HFFc6 (cell line): ENCODE results near the gene MRPL33. TPM values are rescaled to one million over a fixed set of nuclear protein-coding genes. Genes with fewer than 3 reads are reported as not detected.

Experiments used
- DNase-seq: peaks from one replicate; pipeline ENCODE4 v3.0.0-alpha.2; 2018
- H3K27ac Mint-ChIP-seq: 2 replicates; pipeline ENCODE4 v1.8.0; 2020; ENCODE audit warnings: mild to moderate bottlenecking, mixed read lengths
- H3K27me3 Mint-ChIP-seq: 2 replicates; pipeline ENCODE4 v1.8.0; 2021; ENCODE audit warnings: mild to moderate bottlenecking, moderate library complexity, mixed read lengths; ENCODE audit not compliant: insufficient read depth
- H3K36me3 Mint-ChIP-seq: 2 replicates; pipeline ENCODE4 v1.8.0; 2021; ENCODE audit warnings: low read depth, mixed read lengths
- H3K4me1 Mint-ChIP-seq: 2 replicates; pipeline ENCODE4 v1.8.0; 2020; ENCODE audit warnings: low read depth, mixed read lengths
- H3K4me3 Mint-ChIP-seq: 2 replicates; pipeline ENCODE4 v1.8.0; 2020; ENCODE audit warnings: mild to moderate bottlenecking, moderate library complexity, mixed read lengths
- H3K9me3 Mint-ChIP-seq: 2 replicates; pipeline ENCODE4 v1.8.0; 2020; ENCODE audit warnings: mild to moderate bottlenecking, mixed read lengths
- total RNA-seq, 6 experiments: library from RNA; stranded (reverse); fragmentation: NEBNext Ultra II Directional; extraction: Animal tissue kit (Norgen Biotek cat#: 25700); gene quantifications; 2 replicates in 1 of 6; 3 replicates in 5 of 6; pipeline ENCODE4 v1.2.3, GENCODE V29; 2021
- TF ChIP-seq, protein P1 (sequence below): fragments of 200-600 bp; sonication (generic); IDR thresholded peaks from 2 replicates; pipeline ENCODE4 v1.5.0; 2021; ENCODE audit warnings: antibody characterized with exemption, mild to moderate bottlenecking

MRPL33 gene
- total RNA-seq, 6 experiments from 2014 or later = 106 to 151 (median 128) TPM

DNA sequence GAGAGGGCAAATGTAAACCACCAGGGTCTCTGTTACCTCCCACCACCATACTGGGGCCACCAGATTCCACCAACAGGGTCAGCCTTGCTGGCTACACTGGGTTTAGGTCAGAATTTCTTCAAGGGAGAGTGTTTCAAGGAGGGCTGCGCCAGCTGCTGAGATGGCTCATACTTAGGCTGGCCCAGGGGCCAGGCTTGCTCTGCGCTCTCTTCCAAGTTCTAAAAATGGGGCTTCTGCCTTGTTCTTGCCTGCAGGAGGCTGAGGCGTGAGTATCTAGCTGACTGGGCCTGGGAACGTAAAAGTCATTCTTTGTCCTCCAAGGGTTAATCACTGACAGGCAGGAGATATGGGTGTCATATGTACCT is 28.1 kb downstream of the MRPL33 start:
- no peak for DNase-seq
- Mint-ChIP-seq H3K4me3 (peak overlapping the region; percentile 50), H3K27me3 (peaks cover 1% of the 10 kb centered on the region; the same call in 1 of the 2 replicates), H3K9me3 (no peaks in the 10 kb centered on the region), H3K4me1 (peaks cover 95% of the 10 kb centered on the region), H3K27ac (peak overlapping the region; percentile 97), H3K36me3 (peaks cover 32% of the 10 kb centered on the region)
- TF ChIP-seq, protein P1, sequence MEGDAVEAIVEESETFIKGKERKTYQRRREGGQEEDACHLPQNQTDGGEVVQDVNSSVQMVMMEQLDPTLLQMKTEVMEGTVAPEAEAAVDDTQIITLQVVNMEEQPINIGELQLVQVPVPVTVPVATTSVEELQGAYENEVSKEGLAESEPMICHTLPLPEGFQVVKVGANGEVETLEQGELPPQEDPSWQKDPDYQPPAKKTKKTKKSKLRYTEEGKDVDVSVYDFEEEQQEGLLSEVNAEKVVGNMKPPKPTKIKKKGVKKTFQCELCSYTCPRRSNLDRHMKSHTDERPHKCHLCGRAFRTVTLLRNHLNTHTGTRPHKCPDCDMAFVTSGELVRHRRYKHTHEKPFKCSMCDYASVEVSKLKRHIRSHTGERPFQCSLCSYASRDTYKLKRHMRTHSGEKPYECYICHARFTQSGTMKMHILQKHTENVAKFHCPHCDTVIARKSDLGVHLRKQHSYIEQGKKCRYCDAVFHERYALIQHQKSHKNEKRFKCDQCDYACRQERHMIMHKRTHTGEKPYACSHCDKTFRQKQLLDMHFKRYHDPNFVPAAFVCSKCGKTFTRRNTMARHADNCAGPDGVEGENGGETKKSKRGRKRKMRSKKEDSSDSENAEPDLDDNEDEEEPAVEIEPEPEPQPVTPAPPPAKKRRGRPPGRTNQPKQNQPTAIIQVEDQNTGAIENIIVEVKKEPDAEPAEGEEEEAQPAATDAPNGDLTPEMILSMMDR = no peak

DNA sequence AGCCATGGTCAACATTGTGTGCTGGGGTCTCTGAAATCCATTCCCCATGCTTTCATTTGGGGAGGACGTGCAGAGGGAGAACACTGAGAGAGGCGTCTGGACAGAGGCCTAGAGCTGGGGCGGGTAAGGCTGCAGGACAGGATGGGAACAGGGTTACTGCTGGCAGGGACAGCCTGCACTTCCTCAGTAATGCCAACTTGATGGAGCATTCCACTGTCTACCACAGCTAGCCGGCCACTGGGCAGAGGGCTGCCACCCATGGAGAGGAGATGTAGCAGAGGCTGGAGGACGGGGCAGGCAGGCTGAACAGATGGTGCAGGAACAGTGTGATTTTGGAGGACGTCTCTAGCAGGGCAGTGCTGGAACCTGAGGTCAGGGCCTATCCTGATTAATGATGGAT is 29.3 kb downstream of the MRPL33 start:
- Mint-ChIP-seq H3K27me3 (peaks cover 1% of the 10 kb centered on the region; the same call in 1 of the 2 replicates), H3K27ac (peak overlapping the region; percentile 97), H3K9me3 (no peaks in the 10 kb centered on the region), H3K36me3 (peaks cover 27% of the 10 kb centered on the region), H3K4me3 (no peak overlapping the region), H3K4me1 (peaks cover 93% of the 10 kb centered on the region)
- DNase-seq = no peak
- TF ChIP-seq, protein P1 = no peak

DNA sequence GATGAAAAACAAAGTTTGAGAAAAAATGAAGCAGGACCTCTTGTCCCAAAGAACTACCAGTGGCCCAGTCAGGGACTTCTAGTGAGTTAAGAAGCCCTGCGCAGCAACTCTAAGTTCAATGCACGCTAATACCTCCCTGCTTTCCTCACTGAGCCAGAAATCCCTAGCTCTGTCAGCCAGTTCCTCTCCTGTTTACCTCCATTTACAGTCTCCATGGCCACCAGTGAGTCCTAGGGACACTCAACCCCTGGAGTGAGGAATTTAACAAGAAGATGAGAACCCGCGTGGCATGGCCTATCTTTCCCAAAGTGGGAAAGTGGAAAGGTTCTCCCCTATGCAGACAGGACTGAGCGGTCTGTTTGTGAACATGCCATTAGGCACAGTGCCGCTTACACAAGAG is 31.0 kb downstream of the MRPL33 start:
- peaks cover 84% of the 10 kb centered on the region for H3K4me1 Mint-ChIP-seq
- H3K36me3 Mint-ChIP-seq = peaks cover 17% of the 10 kb centered on the region

DNA sequence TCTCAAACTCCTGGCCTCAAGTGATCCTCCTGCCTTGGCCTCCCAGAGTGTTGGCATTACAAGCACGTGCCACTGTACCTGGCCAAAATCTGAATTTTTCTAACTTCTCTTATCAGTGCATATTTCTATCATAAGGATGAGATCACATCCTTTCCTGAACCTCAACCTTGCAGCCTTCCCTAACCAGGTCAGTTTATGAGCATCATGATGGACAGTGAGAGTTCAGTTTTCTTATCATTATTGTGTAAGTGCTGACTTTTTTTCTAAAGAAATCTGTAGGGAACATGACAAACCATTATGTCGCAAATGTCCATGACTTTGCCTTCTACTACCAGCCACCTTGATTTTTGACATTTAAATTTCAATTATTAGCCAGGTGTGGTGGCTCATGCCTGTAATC is 31.5 kb downstream of the MRPL33 start:
- DNase-seq = no peak
- Mint-ChIP-seq H3K4me1 (peaks cover 84% of the 10 kb centered on the region), H3K4me3 (no peak overlapping the region), H3K9me3 (no peaks in the 10 kb centered on the region), H3K27me3 (no peaks in the 10 kb centered on the region), H3K27ac (peak overlapping the region; percentile 30; the same call in 1 of the 2 replicates), H3K36me3 (peaks cover 14% of the 10 kb centered on the region)
- TF ChIP-seq, protein P1 = no peak

More for the DNA sequence above, 31.0 kb downstream of the MRPL33 start:
- DNase-seq = no peak
- Mint-ChIP-seq H3K9me3 (no peaks in the 10 kb centered on the region), H3K4me3 (no peak overlapping the region), H3K27me3 (no peaks in the 10 kb centered on the region), H3K27ac (0 out of 2 replicates have a peak overlapping the region, but pooled peaks have one; percentile 9)
- TF ChIP-seq, protein P1 = no peak

DNA sequence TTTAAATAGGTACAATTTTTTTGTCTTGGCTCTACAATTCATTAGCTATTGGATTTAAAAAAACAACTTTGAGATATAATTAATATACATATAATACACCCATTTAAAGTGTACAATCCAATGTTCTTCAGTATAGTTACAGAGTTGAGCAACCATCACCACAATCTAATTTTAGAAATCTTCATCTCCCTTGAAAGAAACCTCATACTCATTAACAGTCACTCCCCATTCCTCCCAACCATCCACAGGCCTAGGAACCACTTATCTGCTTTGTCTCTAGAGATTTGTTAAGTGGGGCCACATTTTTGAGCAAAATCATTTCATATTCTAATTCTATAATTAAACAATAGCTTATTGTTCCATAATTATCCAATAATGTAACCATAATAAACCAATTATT is 32.6 kb downstream of the MRPL33 start:
- Mint-ChIP-seq H3K4me1 (peaks cover 84% of the 10 kb centered on the region), H3K27ac (peak overlapping the region; percentile 52), H3K4me3 (no peak overlapping the region), H3K36me3 (peaks cover 7% of the 10 kb centered on the region), H3K27me3 (no peaks in the 10 kb centered on the region), H3K9me3 (no peaks in the 10 kb centered on the region)
- peak; percentile 26 for DNase-seq
- TF ChIP-seq, protein P1 = no peak

DNA sequence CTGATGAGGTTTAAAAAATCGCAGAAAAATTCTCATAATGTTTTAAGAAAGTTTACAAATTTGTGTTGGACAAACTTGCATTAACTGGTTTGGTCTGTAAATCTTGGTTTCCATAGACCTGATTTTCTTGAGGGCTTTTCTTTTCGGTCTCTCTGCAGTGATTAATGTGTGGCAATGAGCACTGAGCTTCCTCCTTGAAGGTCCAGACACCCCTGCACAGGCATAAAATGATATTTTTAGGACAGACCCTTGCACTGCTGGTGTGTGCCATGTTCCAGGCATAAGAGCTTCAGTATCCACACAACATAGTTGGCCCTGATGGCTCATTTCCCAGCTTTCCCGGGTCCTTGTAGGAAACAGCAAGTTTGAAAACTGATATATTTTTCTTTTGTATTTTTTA is 33.7 kb downstream of the MRPL33 start:
- H3K4me3 Mint-ChIP-seq = no peak overlapping the region
- 0 out of 2 replicates have a peak overlapping the region, but pooled peaks have one; percentile 16 for H3K27ac Mint-ChIP-seq
- H3K4me1 Mint-ChIP-seq = peaks cover 84% of the 10 kb centered on the region
- DNase-seq = no peak
- peaks cover 7% of the 10 kb centered on the region for H3K36me3 Mint-ChIP-seq
- TF ChIP-seq, protein P1 = no peak
- H3K27me3 Mint-ChIP-seq = no peaks in the 10 kb centered on the region
- H3K9me3 Mint-ChIP-seq = no peaks in the 10 kb centered on the region
